ENCODE data around the gene ATP2A3. TPM values are rescaled to one million over a fixed set of nuclear protein-coding genes. Genes with fewer than 3 reads are reported as not detected.

ATP2A3 gene
- total RNA-seq, 1 donor, result 2.3 TPM

GRCh38 chr17:3887804-3888203 lies 76.4 kb downstream of the ATP2A3 start:
- no peak for DNase-seq (ENCODE audit: low read depth)
- H3K4me3 ChIP-seq (ENCODE audit: low read depth, low read length), result no peak overlapping the region
- TF ChIP-seq CTCF (IDR thresholded peaks at IDR 0.05; ENCODE audit: insufficient read depth, low read length), result no peak

- DNase-seq (ENCODE audit: low read depth), result no peak
- H3K4me3 ChIP-seq (ENCODE audit: low read depth, low read length), result no peak overlapping the region
- no peak for TF ChIP-seq CTCF (IDR thresholded peaks at IDR 0.05; ENCODE audit: insufficient read depth, low read length)
Measured at GRCh38 chr17:3887394-3887793, 76.8 kb downstream of the ATP2A3 start.

- TF ChIP-seq CTCF (IDR thresholded peaks at IDR 0.05; ENCODE audit: insufficient read depth, low read length), result no peak
- H3K4me3 ChIP-seq (ENCODE audit: low read depth, low read length), result no peak overlapping the region
- no peak for DNase-seq (ENCODE audit: low read depth)
Measured at GRCh38 chr17:3886776-3887175, 77.5 kb downstream of the ATP2A3 start.

GRCh38 chr17:3885970-3886369 lies 78.3 kb downstream of the ATP2A3 start:
- no peak for TF ChIP-seq CTCF (IDR thresholded peaks at IDR 0.05; ENCODE audit: insufficient read depth, low read length)
- peak; percentile 44 for DNase-seq (ENCODE audit: low read depth)
- H3K4me3 ChIP-seq (ENCODE audit: low read depth, low read length), result no peak overlapping the region

- no peak for TF ChIP-seq CTCF (IDR thresholded peaks at IDR 0.05; ENCODE audit: insufficient read depth, low read length)
- no peak for DNase-seq (ENCODE audit: low read depth)
- H3K4me3 ChIP-seq (ENCODE audit: low read depth, low read length), result no peak overlapping the region
Measured at GRCh38 chr17:3885271-3885670, 79.0 kb downstream of the ATP2A3 start.

- no peak for DNase-seq (ENCODE audit: low read depth)
- TF ChIP-seq CTCF (IDR thresholded peaks at IDR 0.05; ENCODE audit: insufficient read depth, low read length), result no peak
- no peak overlapping the region for H3K4me3 ChIP-seq (ENCODE audit: low read depth, low read length)
Measured at GRCh38 chr17:3884188-3884587, 80.0 kb downstream of the ATP2A3 start.

- no peak for TF ChIP-seq CTCF (IDR thresholded peaks at IDR 0.05; ENCODE audit: insufficient read depth, low read length)
- DNase-seq (ENCODE audit: low read depth), result no peak
Measured at GRCh38 chr17:3882276-3882675, 82.0 kb downstream of the ATP2A3 start.

More at GRCh38 chr17:3882276-3882675, 82.0 kb downstream of the ATP2A3 start:
- no peak overlapping the region for H3K4me3 ChIP-seq (ENCODE audit: low read depth, low read length)

Measured in fibroblast of the aortic adventitia (primary cell).